Measurements from ENCODE around the gene RGS10.
"Not testable (repeated sequence)": the region's sequence is repeated elsewhere in the genome, so short reads cannot be mapped to it uniquely, and the experiment has no call there.

Gene RGS10

GRCh38 chr10:119562097-119562496, 19.6 kb upstream of the RGS10 start:
- H3K4me3 ChIP-seq (ENCODE audit: low read depth, low read length): no peak overlapping the region
- no peak for DNase-seq (ENCODE audit: low read depth)
- in situ Hi-C loops (cut with HindIII; ENCODE audit: low sequenced_read_pairs): no loop called here
- no peak for TF ChIP-seq CTCF (IDR thresholded peaks at IDR 0.05; ENCODE audit: low read depth, low read length, missing control alignments)

- in situ Hi-C loops (cut with HindIII; ENCODE audit: low sequenced_read_pairs); DNase-seq (ENCODE audit: low read depth); H3K4me3 ChIP-seq (ENCODE audit: low read depth, low read length): not testable (repeated sequence)
These were observed 17.0 kb upstream of the RGS10 start for GRCh38 chr10:119559511-119559910.

GRCh38 chr10:119556081-119556480, 13.6 kb upstream of the RGS10 start:
- DNase-seq (ENCODE audit: low read depth); in situ Hi-C loops (cut with HindIII; ENCODE audit: low sequenced_read_pairs); H3K4me3 ChIP-seq (ENCODE audit: low read depth, low read length): not testable (repeated sequence)

GRCh38 chr10:119555178-119555784, 12.8 kb upstream of the RGS10 start:
- TF ChIP-seq CTCF (IDR thresholded peaks at IDR 0.05; ENCODE audit: low read depth, low read length, missing control alignments): no peak
- no peak overlapping the region for H3K4me3 ChIP-seq (ENCODE audit: low read depth, low read length)
- DNase-seq (ENCODE audit: low read depth): no peak
- in situ Hi-C loops (cut with HindIII; ENCODE audit: low sequenced_read_pairs): no loop called here

DNA sequence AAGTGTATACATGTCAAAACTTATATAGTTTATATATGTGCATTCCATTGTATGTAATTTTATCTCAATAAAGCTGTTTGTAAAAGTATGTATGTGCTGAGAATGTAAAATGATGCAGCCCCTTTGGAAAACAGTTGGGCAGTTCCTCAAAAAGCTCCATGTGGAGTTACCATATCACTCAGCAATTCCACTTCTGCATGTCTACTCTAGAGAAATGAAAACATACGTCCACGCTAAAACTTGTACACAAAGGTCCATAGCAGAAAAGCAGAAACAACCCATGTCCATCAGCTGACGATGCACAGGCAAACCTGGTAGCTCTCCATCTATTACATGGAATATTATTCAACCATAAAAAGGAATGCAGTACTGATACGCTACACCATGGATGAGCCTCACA, 8.3 kb upstream of the RGS10 start:
- H3K4me3 ChIP-seq (ENCODE audit: low read depth, low read length): no peak overlapping the region
- TF ChIP-seq CTCF (IDR thresholded peaks at IDR 0.05; ENCODE audit: low read depth, low read length, missing control alignments): no peak
- in situ Hi-C loops (cut with HindIII; ENCODE audit: low sequenced_read_pairs): no loop called here
- no peak for DNase-seq (ENCODE audit: low read depth)

GRCh38 chr10:119549247-119549999, 6.9 kb upstream of the RGS10 start:
- in situ Hi-C loops (cut with HindIII; ENCODE audit: low sequenced_read_pairs): no loop called here
- TF ChIP-seq CTCF (IDR thresholded peaks at IDR 0.05; ENCODE audit: low read depth, low read length, missing control alignments): no peak
- H3K4me3 ChIP-seq (ENCODE audit: low read depth, low read length): no peak overlapping the region
- no peak for DNase-seq (ENCODE audit: low read depth)

GRCh38 chr10:119546009-119546408, 3.5 kb upstream of the RGS10 start:
- DNase-seq (ENCODE audit: low read depth): no peak
- in situ Hi-C loops (cut with HindIII; ENCODE audit: low sequenced_read_pairs): no loop called here
- H3K4me3 ChIP-seq (ENCODE audit: low read depth, low read length): no peak overlapping the region
- no peak for TF ChIP-seq CTCF (IDR thresholded peaks at IDR 0.05; ENCODE audit: low read depth, low read length, missing control alignments)

Data from astrocyte of the cerebellum (primary cell).